Kidney (tissue), 14 donors: ENCODE data around the gene PDGFB. TPM values are rescaled to one million over a fixed set of nuclear protein-coding genes. Genes with fewer than 3 reads are reported as not detected.

Experiments
- DNase-seq, 5 donors: peaks; one replicate each; pipeline ENCODE4 v3.0.0-alpha.2; 2013 to 2020
- FAIRE-seq: peaks from 2 replicates; lab custom pipeline; 2012; peaks lifted over from hg19 to GRCh38; lab: Jason Lieb, UNC
- H3K27ac ChIP-seq, 2 donors: one replicate each; pipeline ENCODE4 v1.7.0; 2013; ENCODE audit warnings: low read depth in 2 of 2, low read length in 2 of 2, inconsistent platforms in 1 of 2
- H3K27me3 ChIP-seq: one replicate; pipeline ENCODE4 v1.7.1; 2013; ENCODE audit warnings: low read length, inconsistent platforms; ENCODE audit not compliant: control insufficient read depth, insufficient read depth
- H3K36me3 ChIP-seq, 3 donors: one replicate each; pipeline versions ENCODE4 v1.7.0 to v1.7.1; 2013; ENCODE audit warnings: low read length in 3 of 3, control low read depth in 1 of 3, inconsistent platforms in 1 of 3; ENCODE audit not compliant: insufficient read depth in 3 of 3, control insufficient read depth in 2 of 3
- H3K4me1 ChIP-seq, 3 donors: one replicate each; pipeline versions ENCODE4 v1.7.0 to v1.7.1; 2013; ENCODE audit warnings: low read length in 3 of 3, inconsistent platforms in 1 of 3, low read depth in 1 of 3; ENCODE audit not compliant: control insufficient read depth in 2 of 3, insufficient read depth in 2 of 3
- H3K4me3 ChIP-seq, 3 donors: one replicate each; pipeline versions ENCODE4 v1.7.0 to v1.8.1; 2013; ENCODE audit warnings: low read length in 3 of 3, control low read depth in 1 of 3, inconsistent platforms in 1 of 3
- H3K9ac ChIP-seq, 3 donors: one replicate each; pipeline versions ENCODE4 v1.7.0 to v1.7.1; 2013; ENCODE audit warnings: low read length in 3 of 3, control low read depth in 1 of 3, inconsistent platforms in 1 of 3
- H3K9me3 ChIP-seq, 3 donors: one replicate each; pipeline versions ENCODE4 v1.7.0 to v1.7.1; 2013; ENCODE audit warnings: low read length in 3 of 3, control low read depth in 1 of 3, inconsistent platforms in 1 of 3; ENCODE audit not compliant: control insufficient read depth in 2 of 3, insufficient read depth in 1 of 3
- CTCF ChIP-seq: IDR thresholded peaks from 3 replicates; pipeline ENCODE4 v1.5.1; 2012; ENCODE audit warnings: mild to moderate bottlenecking, moderate library complexity, borderline replicate concordance; ENCODE audit not compliant: insufficient read depth; ENCODE audit errors: extremely low read depth
- intact Hi-C: fragments of 100-400 bp; cut with DNase I; formaldehyde crosslinking; loops from one replicate; pipeline ENCODE4 v1.11.1; 2022
- polyA plus RNA-seq: library from polyadenylated mRNA; stranded (reverse); fragments of 350-450 nt; fragmentation: Illumina TruSeq; extraction: RNeasy Lipid Tissue Mini Kit (QIAGEN cat#74804); gene quantifications from one replicate; pipeline ENCODE4 v1.2.3, GENCODE V29; 2014; ENCODE audit warnings: low read depth, low replicate concordance; ENCODE audit not compliant: insufficient read depth
- total RNA-seq: library from RNA; stranded (reverse); fragmentation: NEBNext Ultra II Directional; extraction: Animal tissue kit (Norgen Biotek cat#: 25700); gene quantifications from one replicate; pipeline ENCODE4 v1.2.1, GENCODE V29; 2021
- donor health status: control.
- donor health status: control.
- donor health status: control.
- donor health status: control.
- donor health status: control.
- donor health status: DM: yes; HTN: yes; CAD: no.
- donor health status: Normal renal cell carcinoma (clear cell type).

The PDGFB gene
- total and polyA plus RNA-seq, 2 donors from 2014 or later, result 10.4 to 14.2 TPM

GRCh38 chr22:39179401-39179827 is 65.4 kb downstream of the PDGFB start:
- Histone ChIP-seq H3K27ac (peak overlapping the region in 1 of 2 donors; percentile 13), H3K9ac (peak overlapping the region in 1 of 3 donors; percentile 37)

DNA sequence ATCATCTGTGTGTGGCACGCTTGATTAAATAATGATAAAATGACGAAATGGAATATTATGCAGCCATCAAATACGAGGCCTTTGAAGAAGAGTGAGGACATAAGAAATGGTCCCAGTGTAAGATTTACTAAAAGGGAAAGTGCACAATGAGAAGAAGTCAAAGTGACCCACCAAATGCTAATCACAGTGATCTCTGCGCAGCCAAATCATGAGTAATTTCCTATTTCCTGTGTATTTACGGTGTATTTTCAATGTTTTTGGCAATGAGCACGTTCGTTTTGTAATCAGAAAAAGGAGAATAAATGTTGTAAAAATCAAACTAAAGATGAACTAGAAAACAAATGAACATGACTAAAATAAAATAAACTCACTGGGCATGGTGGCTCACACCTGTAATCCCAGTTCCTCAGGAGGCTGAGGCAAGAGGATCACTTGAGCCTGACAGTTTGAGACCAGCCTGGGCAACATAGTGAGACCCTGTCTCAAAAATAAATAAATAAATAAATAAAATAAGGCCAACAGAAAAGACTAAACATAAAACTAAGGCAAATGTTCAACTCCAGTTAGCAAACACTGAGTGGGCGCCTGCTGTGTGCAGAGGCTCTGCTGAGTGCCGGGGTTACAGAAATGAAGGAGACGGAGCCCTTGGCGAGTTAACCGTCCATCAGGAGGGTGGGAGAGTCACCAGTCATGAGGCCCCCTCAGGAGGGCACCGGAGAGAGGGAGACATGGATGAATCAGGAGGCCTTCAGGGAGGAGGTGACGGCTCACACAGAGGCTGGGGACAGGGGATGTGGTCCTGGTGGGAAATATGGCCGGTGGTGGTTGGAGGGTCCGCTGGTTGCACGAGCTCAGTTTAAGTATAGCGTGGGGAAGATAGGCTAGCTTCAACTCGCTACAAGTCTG is 66.3 kb downstream of the PDGFB start:
- no peaks in the 10 kb centered on the region for H3K9me3 ChIP-seq
- H3K36me3 ChIP-seq, result no peaks in the 10 kb centered on the region
- H3K9ac ChIP-seq, result no peak overlapping the region
- intact Hi-C loops, result no loop called here
- H3K4me3 ChIP-seq, result no peak overlapping the region
- FAIRE-seq, result no peak
- no peak for TF ChIP-seq CTCF
- peaks cover 7 to 48% (median 37%) of the 10 kb centered on the region in 3 donors for H3K4me1 ChIP-seq
- no peaks in the 10 kb centered on the region for H3K27me3 ChIP-seq
- no peak for DNase-seq
- H3K27ac ChIP-seq, result peak overlapping the region; percentile 85 to 97

More at GRCh38 chr22:39179401-39179827, 65.4 kb downstream of the PDGFB start:
- no peak for TF ChIP-seq CTCF
- no peaks in the 10 kb centered on the region for H3K27me3 ChIP-seq
- no peak overlapping the region for H3K4me3 ChIP-seq
- peaks cover under 1 to 40% (median 28%) of the 10 kb centered on the region in 3 donors for H3K4me1 ChIP-seq
- H3K9me3 ChIP-seq, result no peaks in the 10 kb centered on the region
- no peaks in the 10 kb centered on the region for H3K36me3 ChIP-seq
- intact Hi-C loops, result no loop called here
- no peak for FAIRE-seq
- DNase-seq, result peak in 4 of 5 donors; percentile 33 to 64 (median 49)

- FAIRE-seq (no peak), DNase-seq (peak in 1 of 5 donors; percentile 53)
- no peaks in the 10 kb centered on the region for H3K9me3 ChIP-seq
- H3K36me3 ChIP-seq, result no peaks in the 10 kb centered on the region
- H3K27me3 ChIP-seq, result no peaks in the 10 kb centered on the region
- no peak overlapping the region for H3K9ac ChIP-seq
- TF ChIP-seq CTCF, result no peak
- peak overlapping the region; percentile 85 to 97 for H3K27ac ChIP-seq
- H3K4me1 ChIP-seq, result peaks cover 7 to 55% (median 44%) of the 10 kb centered on the region in 3 donors
- no peak overlapping the region for H3K4me3 ChIP-seq
- intact Hi-C loops, result no loop called here
These were observed 67.0 kb downstream of the PDGFB start for GRCh38 chr22:39177791-39178190.
